HepG2 (cell line): ENCODE measurements around the gene IKZF4. TPM values are rescaled to one million over a fixed set of nuclear protein-coding genes. Genes with fewer than 3 reads are reported as not detected.
A peak's percentile ranks its signal among the peaks of the same experiment; 100 is the strongest.

Experiments used
- ATAC-seq: fragments of 200-7000 bp; cut with Tn5 transposase; 3 replicates; pipeline ENCODE4 v1.9.1; 2020; ENCODE audit warnings: mild to moderate bottlenecking, moderate library complexity
- BruUV-seq: library from RNA; stranded (reverse); fragments of 400-500 nt; replicated peaks from 2 replicates; lab custom pipeline; 2021; lab: Mats Ljungman, UMichigan
- CTCF ChIA-PET: fragments of 300-600 bp; formaldehyde crosslinking; extraction: SDS; loops from one replicate; lab custom pipeline; 2021; ENCODE audit warnings: low total read pairs, inconsistent platforms, low intra/inter-chr PET ratio; lab: Yijun Ruan, JAX
- POLR2A ChIA-PET: fragments of 350-600 bp; sonication (Branson Sonifier 250); formaldehyde crosslinking; loops from one replicate; lab custom pipeline; 2020; ENCODE audit warnings: antibody characterized with exemption, inconsistent platforms; lab: Yijun Ruan, JAX
- DNase-seq: peaks from one replicate; pipeline ENCODE4 v3.0.0-alpha.2; 2015; ENCODE audit warnings: low spot score
- FAIRE-seq: peaks from 3 replicates; lab custom pipeline; 2011; peaks lifted over from hg19 to GRCh38; lab: Jason Lieb, UNC
- H2AFZ ChIP-seq: one replicate; pipeline ENCODE4 v1.6.1; 2011; ENCODE audit warnings: low read length, inconsistent platforms
- H3K27ac ChIP-seq: fragments of 300-600 bp; 3 replicates; pipeline ENCODE4 v1.8.0; 2011; ENCODE audit warnings: mixed run types, mild to moderate bottlenecking, mixed read lengths, low read length, inconsistent platforms; ENCODE audit not compliant: insufficient read depth; ENCODE audit errors: extremely low read length
- H3K27me3 ChIP-seq, 2 experiments: fragments of 200-600 bp in 1 of 2; 2 replicates in 1 of 2; 3 replicates in 1 of 2; pipeline versions ENCODE4 v1.6.0 to v1.8.0; 2011; ENCODE audit warnings: low read length in 2 of 2, mild to moderate bottlenecking in 2 of 2, moderate library complexity in 2 of 2, inconsistent platforms in 1 of 2; ENCODE audit not compliant: insufficient read depth in 2 of 2, control insufficient read depth in 1 of 2
- H3K36me3 ChIP-seq, 2 experiments: fragments of 200-600 bp in 1 of 2; replicated peaks in 1 of 2; 2 replicates in 1 of 2; 3 replicates in 1 of 2; pipeline versions ENCODE4 v1.5.1 to v1.8.0; 2011; ENCODE audit warnings: low read length in 2 of 2, inconsistent platforms in 1 of 2; ENCODE audit not compliant: insufficient read depth in 2 of 2, control insufficient read depth in 1 of 2
- H3K4me1 ChIP-seq: 2 replicates; pipeline ENCODE4 v1.5.1; 2012; ENCODE audit warnings: low read length, inconsistent platforms; ENCODE audit not compliant: insufficient read depth
- H3K4me2 ChIP-seq: 2 replicates; pipeline ENCODE4 v1.6.0; 2011; ENCODE audit warnings: low read depth, low read length, inconsistent platforms
- H3K4me3 ChIP-seq, 3 experiments: fragments of 200-600 bp in 1 of 3; sonication (generic), shearing (Covaris generic) in 1 of 3; replicated peaks in 1 of 3; 2 replicates each; pipeline ENCODE4 v1.5.1; 2011 to 2016; ENCODE audit warnings: low read length in 3 of 3, inconsistent platforms in 2 of 3, low read depth in 2 of 3, mild to moderate bottlenecking in 2 of 3, control low read depth in 1 of 3, mixed read lengths in 1 of 3; ENCODE audit not compliant: insufficient read depth in 1 of 3
- H3K79me2 ChIP-seq: one replicate; pipeline ENCODE4 v1.6.1; 2011; ENCODE audit warnings: low read length, inconsistent platforms; ENCODE audit not compliant: insufficient read depth
- H3K9ac ChIP-seq: 2 replicates; pipeline ENCODE4 v1.6.0; 2011; ENCODE audit warnings: mild to moderate bottlenecking, low read depth, low read length, inconsistent platforms; ENCODE audit not compliant: insufficient read depth
- H3K9me3 ChIP-seq: 2 replicates; pipeline ENCODE4 v1.5.1; 2012; ENCODE audit warnings: mild to moderate bottlenecking, low read length
- H4K20me1 ChIP-seq: 2 replicates; pipeline ENCODE4 v1.6.0; 2011; ENCODE audit warnings: inconsistent platforms, mild to moderate bottlenecking, low read length, moderate library complexity; ENCODE audit not compliant: insufficient read depth
- BHLHE40 ChIP-seq: IDR thresholded peaks from 2 replicates; pipeline ENCODE4 v1.6.1; 2011; ENCODE audit warnings: low read length, improper control_type of control experiment
- CBX1 ChIP-seq: IDR thresholded peaks from one replicate; pipeline ENCODE4 v1.6.1; 2016; ENCODE audit warnings: antibody characterized with exemption, low read depth
- GLI4 ChIP-seq: sonication (generic); formaldehyde crosslinking; IDR thresholded peaks from 2 replicates; pipeline ENCODE4 v1.5.1; 2020; ENCODE audit warnings: missing genetic modification reagents, mild to moderate bottlenecking, moderate library complexity, borderline replicate concordance
- IRF2 ChIP-seq: IDR thresholded peaks from 2 replicates; pipeline ENCODE4 v1.6.1; 2018; ENCODE audit warnings: missing genetic modification reagents, missing compliant biosample characterization
- KAT7 ChIP-seq: IDR thresholded peaks from 2 replicates; pipeline ENCODE4 v1.6.1; 2018; ENCODE audit warnings: borderline replicate concordance, missing compliant biosample characterization
- KLF12 ChIP-seq: sonication (generic); formaldehyde crosslinking; IDR thresholded peaks from 2 replicates; pipeline ENCODE4 v1.4.0; 2020; ENCODE audit warnings: missing genetic modification reagents, borderline replicate concordance
- NCOA1 ChIP-seq: sonication (generic); formaldehyde crosslinking; IDR thresholded peaks from 2 replicates; pipeline ENCODE4 v1.9.0; 2021; ENCODE audit warnings: missing genetic modification reagents
- SIN3B ChIP-seq: fragments of 150-350 bp; IDR thresholded peaks from 2 replicates; pipeline ENCODE4 v1.6.1; 2014; ENCODE audit warnings: low read length
- SOX13 ChIP-seq, 3 experiments: fragments of 450-650 bp in 1 of 3; sonication (generic) in 1 of 3; formaldehyde crosslinking in 1 of 3; IDR thresholded peaks in 2 of 3; conservative IDR thresholded peaks in 1 of 3; 2 replicates each; pipeline versions ENCODE4 v1.5.0 to v1.6.1; 2016 to 2020; ENCODE audit warnings: antibody characterized with exemption in 1 of 3, mild to moderate bottlenecking in 1 of 3, missing compliant biosample characterization in 1 of 3, missing genetic modification reagents in 1 of 3, moderate library complexity in 1 of 3
- ZC3H13 ChIP-seq: sonication (generic); formaldehyde crosslinking; IDR thresholded peaks from 2 replicates; pipeline ENCODE4 v1.8.1; 2023; ENCODE audit warnings: mild to moderate bottlenecking, missing genetic modification reagents, moderate library complexity
- ZNF142 ChIP-seq: sonication (generic); formaldehyde crosslinking; IDR thresholded peaks from 2 replicates; pipeline ENCODE4 v1.4.0; 2020; ENCODE audit warnings: missing genetic modification reagents
- ZNF839 ChIP-seq: sonication (generic); formaldehyde crosslinking; IDR thresholded peaks from 2 replicates; pipeline ENCODE4 v1.4.0; 2020; ENCODE audit warnings: missing genetic modification reagents, mild to moderate bottlenecking, borderline replicate concordance
- ZSCAN5A ChIP-seq: sonication (generic); formaldehyde crosslinking; IDR thresholded peaks from 2 replicates; pipeline ENCODE4 v1.8.0; 2022; ENCODE audit warnings: mild to moderate bottlenecking, missing genetic modification reagents, borderline replicate concordance
- WGBS: methylation state at CpG from one replicate; pipeline ENCODE4 v1.1.6; 2017; ENCODE audit warnings: low lambda C conversion rate; 5-methylcytosine and 5-hydroxymethylcytosine counted together
- in situ Hi-C: cut with HindIII; loops from 2 replicates; pipeline ENCODE4 v1.10.0; 2017; ENCODE audit warnings: low pct_unique_long_range_greater_than_20kb; ENCODE audit not compliant: extremely low pct_ligation_motif_present
- intact Hi-C: fragments of 100-400 bp; cut with micrococcal nuclease; formaldehyde crosslinking; loops from one replicate; pipeline ENCODE4 v1.10.0; 2022; ENCODE audit not compliant: unreplicated experiment
- polyA plus RNA-seq, 8 experiments: library from polyadenylated mRNA; depleted of rRNA in 3 of 8; stranded (reverse) in 7 of 8; unstranded in 1 of 8; fragments of >200 nt; fragmentation: Illumina TruSeq in 4 of 8; extraction: Trizol in 4 of 8; gene quantifications; 2 replicates each; pipeline versions ENCODE4 v1.2.1 to v1.2.3, GENCODE V29; 2011 to 2016; ENCODE audit warnings: low read depth in 4 of 8, missing spikeins in 1 of 8, mixed read lengths in 1 of 8; ENCODE audit not compliant: insufficient read depth in 1 of 8
- total RNA-seq, 5 experiments: library from RNA; depleted of rRNA; stranded (reverse); fragments of >200 nt; fragmentation: Illumina TruSeq; extraction: Trizol; gene quantifications; 2 replicates each; pipeline ENCODE4 v1.2.3, GENCODE V29; 2016; ENCODE audit warnings: low read depth in 1 of 5
- TF ChIP-seq, protein P1 (sequence below): sonication (generic); formaldehyde crosslinking; IDR thresholded peaks from 2 replicates; pipeline ENCODE4 v1.4.0; 2020; ENCODE audit warnings: missing genetic modification reagents, borderline replicate concordance

IKZF4 gene
- total and polyA plus RNA-seq, 2 of the 13 experiments (the other 11 are each of a cell fraction or from before 2014, with no cell fraction given): 0.58 to 2.2 TPM

DNA sequence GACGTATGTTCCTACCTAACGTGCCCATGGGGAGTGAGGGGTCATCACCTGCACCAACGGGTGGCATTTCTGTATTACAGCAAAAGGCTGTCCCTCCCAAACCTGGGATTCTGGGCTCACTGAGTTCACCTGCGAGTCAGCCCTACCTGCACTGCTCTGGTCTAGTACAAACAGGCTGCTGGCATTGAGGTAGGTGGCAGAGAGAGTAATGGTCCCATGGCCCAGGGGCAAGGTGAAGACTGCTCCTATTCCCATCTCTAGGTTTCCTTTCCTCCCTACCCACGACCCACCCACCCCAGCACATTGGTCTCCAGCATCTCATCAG lies 23.3 kb upstream of the IKZF4 start:
- Histone ChIP-seq H3K9ac (peak overlapping the region; percentile 88), H2AFZ (no peak overlapping the region), H3K36me3 (peaks cover 5 to 23% of the 10 kb centered on the region in 2 experiments; a peak in 3 of 5 replicates), H3K79me2 (peaks cover 20% of the 10 kb centered on the region), H3K4me1 (peaks cover 56% of the 10 kb centered on the region), H4K20me1 (no peaks in the 10 kb centered on the region), H3K9me3 (no peaks in the 10 kb centered on the region), H3K27ac (peak overlapping the region; percentile 92), H3K27me3 (peaks cover 0 to 3% of the 10 kb centered on the region in 2 experiments; a peak in 1 of 5 replicates), H3K4me3 (peak overlapping the region; percentile 84 to 88 (median 84)), H3K4me2 (peak overlapping the region; percentile 85)
- in situ Hi-C loops (loop anchor here (5.0 kb wide), 1 partner anchor 35 kb away; no protein-coding TSS in a partner anchor), intact Hi-C loops (loop anchor here (2.0 kb wide), 2 partner anchors 13 to 83 kb away; partner anchors contain the start of gene ERBB3)
- POLR2A ChIA-PET: interaction anchor here (0.6 to 3.5 kb wide), 24 partner anchors 10 to 268 kb away, joined by 3 to 60 read pairs (median 8); partner anchors contain the start of genes DNAJC14, ESYT1, IKZF4 and ORMDL2
- ATAC-seq (peak; percentile 66), FAIRE-seq (no peak), DNase-seq (no peak)
- 0% methylated on average over 3 of the region's 5 CpGs for WGBS
- BruUV-seq: TSS peak; percentile 30
- CTCF ChIA-PET: interaction anchor here (1.2 to 3.0 kb wide), 3 partner anchors 31 to 44 kb away, joined by 3 to 79 read pairs (median 4); partner anchors contain the start of genes CDK2 and RPS26
- TF ChIP-seq GLI4 (CRISPR knock-in tag) (no peak), SOX13 (IDR thresholded peaks at IDR 0.05) (no peak), SOX13 (CRISPR knock-in tag; conservative IDR thresholded peaks at IDR 0.05 in 1 of 2, IDR thresholded peaks at IDR 0.05 in 1 of 2) (no peak), BHLHE40 (no peak), ZNF142 (CRISPR knock-in tag) (no peak), KLF12 (CRISPR knock-in tag) (no peak), ZNF839 (CRISPR knock-in tag) (no peak), SIN3B (no peak), ZC3H13 (no peak), CBX1 (no peak), ZSCAN5A (no peak), IRF2 (CRISPR knock-in tag) (no peak), NCOA1 (0 out of 2 replicates have a peak, but pooled peaks have one; percentile 58), KAT7 (CRISPR knock-in tag) (peak; percentile 64; the same call in 1 of the 2 replicates)
- TF ChIP-seq, protein P1, sequence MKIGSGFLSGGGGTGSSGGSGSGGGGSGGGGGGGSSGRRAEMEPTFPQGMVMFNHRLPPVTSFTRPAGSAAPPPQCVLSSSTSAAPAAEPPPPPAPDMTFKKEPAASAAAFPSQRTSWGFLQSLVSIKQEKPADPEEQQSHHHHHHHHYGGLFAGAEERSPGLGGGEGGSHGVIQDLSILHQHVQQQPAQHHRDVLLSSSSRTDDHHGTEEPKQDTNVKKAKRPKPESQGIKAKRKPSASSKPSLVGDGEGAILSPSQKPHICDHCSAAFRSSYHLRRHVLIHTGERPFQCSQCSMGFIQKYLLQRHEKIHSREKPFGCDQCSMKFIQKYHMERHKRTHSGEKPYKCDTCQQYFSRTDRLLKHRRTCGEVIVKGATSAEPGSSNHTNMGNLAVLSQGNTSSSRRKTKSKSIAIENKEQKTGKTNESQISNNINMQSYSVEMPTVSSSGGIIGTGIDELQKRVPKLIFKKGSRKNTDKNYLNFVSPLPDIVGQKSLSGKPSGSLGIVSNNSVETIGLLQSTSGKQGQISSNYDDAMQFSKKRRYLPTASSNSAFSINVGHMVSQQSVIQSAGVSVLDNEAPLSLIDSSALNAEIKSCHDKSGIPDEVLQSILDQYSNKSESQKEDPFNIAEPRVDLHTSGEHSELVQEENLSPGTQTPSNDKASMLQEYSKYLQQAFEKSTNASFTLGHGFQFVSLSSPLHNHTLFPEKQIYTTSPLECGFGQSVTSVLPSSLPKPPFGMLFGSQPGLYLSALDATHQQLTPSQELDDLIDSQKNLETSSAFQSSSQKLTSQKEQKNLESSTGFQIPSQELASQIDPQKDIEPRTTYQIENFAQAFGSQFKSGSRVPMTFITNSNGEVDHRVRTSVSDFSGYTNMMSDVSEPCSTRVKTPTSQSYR (CRISPR knock-in tag): no peak
